H9 (cell line): Measurements from ENCODE around the gene PRKACB. TPM values are rescaled to one million over a fixed set of nuclear protein-coding genes. Genes with fewer than 3 reads are reported as not detected.

ENCODE experiments used
- DNase-seq: peaks from one replicate; pipeline ENCODE4 v3.0.0-alpha.2; 2017
- H2AFZ ChIP-seq: one replicate; pipeline ENCODE4 v1.6.1; 2013; ENCODE audit warnings: mild to moderate bottlenecking, low read length, control low read depth, moderate library complexity
- H2AK5ac ChIP-seq: 2 replicates; pipeline ENCODE4 v1.6.1; 2013; ENCODE audit warnings: low read length, control low read depth, mixed read lengths; ENCODE audit not compliant: insufficient read length
- H2BK120ac ChIP-seq: one replicate; pipeline ENCODE4 v1.6.1; 2013; ENCODE audit warnings: low read depth, mild to moderate bottlenecking, low read length, control low read depth, inconsistent platforms; ENCODE audit not compliant: poor library complexity, severe bottlenecking
- H2BK12ac ChIP-seq: 2 replicates; pipeline ENCODE4 v1.6.1; 2013; ENCODE audit warnings: low read length, control low read depth, mixed read lengths, low read depth; ENCODE audit not compliant: insufficient read length
- H2BK15ac ChIP-seq: 2 replicates; pipeline ENCODE4 v1.6.1; 2013; ENCODE audit warnings: low read depth, low read length, control low read depth
- H2BK20ac ChIP-seq: one replicate; pipeline ENCODE4 v1.6.1; 2013; ENCODE audit warnings: low read depth, mild to moderate bottlenecking, low read length, control low read depth, inconsistent platforms; ENCODE audit not compliant: poor library complexity, severe bottlenecking
- H2BK5ac ChIP-seq: 2 replicates; pipeline ENCODE4 v1.6.1; 2013; ENCODE audit warnings: low read length, control low read depth, mixed read lengths; ENCODE audit not compliant: insufficient read length
- H3K14ac ChIP-seq: 2 replicates; pipeline ENCODE4 v1.6.1; 2013; ENCODE audit warnings: low read length, control low read depth; ENCODE audit not compliant: insufficient read depth
- H3K18ac ChIP-seq: 2 replicates; pipeline ENCODE4 v1.6.1; 2013; ENCODE audit warnings: low read depth, mild to moderate bottlenecking, mixed read lengths, low read length, control low read depth; ENCODE audit not compliant: insufficient read length
- H3K23ac ChIP-seq: 2 replicates; pipeline ENCODE4 v1.6.1; 2013; ENCODE audit warnings: low read length, control low read depth, mixed read lengths, low read depth; ENCODE audit not compliant: insufficient read length
- H3K23me2 ChIP-seq: 2 replicates; pipeline ENCODE4 v1.6.1; 2013; ENCODE audit warnings: low read depth, mild to moderate bottlenecking, mixed read lengths, low read length, control low read depth; ENCODE audit not compliant: insufficient read length, poor library complexity, severe bottlenecking
- H3K27ac ChIP-seq: 2 replicates; pipeline ENCODE4 v1.5.1; 2013; ENCODE audit warnings: low read length, control low read depth, mixed read lengths, low read depth; ENCODE audit not compliant: insufficient read length
- H3K27me3 ChIP-seq: 2 replicates; pipeline ENCODE4 v1.6.1; 2013; ENCODE audit warnings: low read length, control low read depth, inconsistent platforms; ENCODE audit not compliant: insufficient read depth
- H3K4ac ChIP-seq: 2 replicates; pipeline ENCODE4 v1.6.1; 2013; ENCODE audit warnings: low read depth, mild to moderate bottlenecking, control low read depth, inconsistent platforms, low read length, moderate library complexity
- H3K4me1 ChIP-seq: 2 replicates; pipeline ENCODE4 v1.6.1; 2013; ENCODE audit warnings: low read length, control low read depth, inconsistent platforms; ENCODE audit not compliant: insufficient read depth
- H3K4me2 ChIP-seq: 2 replicates; pipeline ENCODE4 v1.6.1; 2013; ENCODE audit warnings: low read length, control low read depth, mixed read lengths; ENCODE audit not compliant: insufficient read length, insufficient read depth
- H3K56ac ChIP-seq: 2 replicates; pipeline ENCODE4 v1.6.1; 2013; ENCODE audit warnings: low read depth, mild to moderate bottlenecking, mixed read lengths, low read length, control low read depth; ENCODE audit not compliant: insufficient read length
- H3K79me1 ChIP-seq: 2 replicates; pipeline ENCODE4 v1.6.1; 2013; ENCODE audit warnings: low read depth, mild to moderate bottlenecking, moderate library complexity, low read length, control low read depth, inconsistent platforms; ENCODE audit not compliant: insufficient read depth, poor library complexity, severe bottlenecking
- H3K79me2 ChIP-seq: 2 replicates; pipeline ENCODE4 v1.6.1; 2013; ENCODE audit warnings: low read length, control low read depth, inconsistent platforms; ENCODE audit not compliant: insufficient read depth
- H3K9ac ChIP-seq: 2 replicates; pipeline ENCODE4 v1.6.1; 2013; ENCODE audit warnings: low read length, control low read depth, mixed read lengths; ENCODE audit not compliant: insufficient read length; ENCODE audit errors: extremely low read depth
- H3K9me3 ChIP-seq: one replicate; pipeline ENCODE4 v1.6.1; 2013; ENCODE audit warnings: low read depth, low read length, inconsistent platforms; ENCODE audit not compliant: control insufficient read depth
- H3T11ph ChIP-seq: one replicate; pipeline ENCODE4 v1.6.1; 2013; ENCODE audit warnings: mild to moderate bottlenecking, low read length, control low read depth, inconsistent platforms
- H4K20me1 ChIP-seq: one replicate; pipeline ENCODE4 v1.6.1; 2013; ENCODE audit not compliant: control insufficient read depth, insufficient read length, insufficient read depth
- H4K5ac ChIP-seq: 2 replicates; pipeline ENCODE4 v1.6.1; 2013; ENCODE audit warnings: low read depth, mild to moderate bottlenecking, mixed read lengths, low read length, control low read depth; ENCODE audit not compliant: insufficient read length
- H4K8ac ChIP-seq: replicated peaks from 2 replicates; pipeline ENCODE4 v1.6.1; 2013; ENCODE audit warnings: low read length, control low read depth, mixed read lengths, low read depth; ENCODE audit not compliant: insufficient read length
- H4K91ac ChIP-seq: 2 replicates; pipeline ENCODE4 v1.6.1; 2013; ENCODE audit warnings: low read depth, mild to moderate bottlenecking, moderate library complexity, mixed read lengths, low read length, control low read depth; ENCODE audit not compliant: insufficient read length
- H3K27ac Mint-ChIP-seq, 3 experiments: 2 replicates in 2 of 3; 3 replicates in 1 of 3; pipeline ENCODE4 v1.8.0; 2020 to 2021; ENCODE audit warnings: mixed read lengths in 3 of 3, mild to moderate bottlenecking in 1 of 3, moderate library complexity in 1 of 3
- H3K27me3 Mint-ChIP-seq: 2 replicates; pipeline ENCODE4 v1.8.0; 2021; ENCODE audit warnings: low read depth, mild to moderate bottlenecking, moderate library complexity, mixed read lengths
- H3K36me3 Mint-ChIP-seq, 3 experiments: 2 replicates in 2 of 3; 3 replicates in 1 of 3; pipeline ENCODE4 v1.8.0; 2020 to 2021; ENCODE audit warnings: low read depth in 3 of 3, mixed read lengths in 3 of 3; ENCODE audit not compliant: insufficient read depth in 1 of 3
- H3K4me1 Mint-ChIP-seq, 2 experiments: 2 replicates each; pipeline ENCODE4 v1.8.0; 2020; ENCODE audit warnings: mixed read lengths in 2 of 2
- H3K4me3 Mint-ChIP-seq, 2 experiments: 2 replicates in 1 of 2; 3 replicates in 1 of 2; pipeline ENCODE4 v1.8.0; 2020 to 2021; ENCODE audit warnings: mild to moderate bottlenecking in 2 of 2, mixed read lengths in 2 of 2, moderate library complexity in 1 of 2
- H3K9me3 Mint-ChIP-seq, 2 experiments: 2 replicates in 1 of 2; 3 replicates in 1 of 2; pipeline ENCODE4 v1.8.0; 2020; ENCODE audit warnings: mild to moderate bottlenecking in 2 of 2, mixed read lengths in 2 of 2, moderate library complexity in 1 of 2
- WGBS: extraction: QIAGEN DNeasy Blood & Tissue Kit; methylation state at CpG from one replicate; pipeline ENCODE4 v1.1.7; 2013; ENCODE audit warnings: missing lambda C conversion rate, low lambda C conversion rate, mixed read lengths; ENCODE audit not compliant: insufficient read length; ENCODE audit errors: extremely low coverage; 5-methylcytosine and 5-hydroxymethylcytosine counted together
- total RNA-seq: library from RNA; stranded (reverse); gene quantifications from 2 replicates; pipeline ENCODE4 v1.2.1, GENCODE V29; 2021
- TF ChIP-seq, protein P1 (sequence below): fragments of 200-600 bp; sonication (generic); conservative IDR thresholded peaks from 3 replicates; pipeline ENCODE4 v1.8.0; 2021; ENCODE audit warnings: antibody characterized with exemption, mild to moderate bottlenecking

Gene PRKACB
- total RNA-seq, 1 experiment from 2014 or later, result 20.7 TPM

DNA sequence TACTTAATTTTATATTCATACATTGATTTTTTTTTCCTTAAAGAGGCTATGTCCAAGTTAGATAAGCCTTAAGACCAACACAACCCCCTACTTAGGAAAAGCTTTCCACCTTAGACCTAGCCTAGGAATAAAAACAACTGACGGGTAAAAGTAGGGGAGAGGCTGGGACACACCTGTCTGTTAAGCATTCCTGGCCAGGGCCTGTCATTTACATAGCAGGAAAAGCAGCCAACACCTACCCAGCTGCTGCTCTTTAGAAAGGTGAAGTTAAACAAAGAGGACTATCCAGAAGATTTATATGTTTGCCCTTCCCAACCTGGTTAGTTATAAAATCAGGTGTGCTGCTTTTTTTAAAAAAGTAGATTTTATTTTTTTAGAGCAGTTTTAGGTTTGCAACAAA, 128.3 kb downstream of the PRKACB start:
- Histone ChIP-seq H3K23me2 (no peaks in the 10 kb centered on the region), H2AFZ (no peak overlapping the region), H3K18ac (no peak overlapping the region), H3K14ac (no peak overlapping the region), H3K4ac (no peak overlapping the region), H2BK120ac (no peak overlapping the region), H2BK15ac (no peak overlapping the region), H2AK5ac (no peak overlapping the region), H3K9ac (no peak overlapping the region), H4K20me1 (no peaks in the 10 kb centered on the region), H2BK12ac (no peak overlapping the region), H3T11ph (no peak overlapping the region), H2BK20ac (no peak overlapping the region), H3K23ac (no peak overlapping the region), H3K27ac (no peak overlapping the region), H3K9me3 (no peaks in the 10 kb centered on the region), H4K8ac (no peak overlapping the region), H3K79me1 (no peaks in the 10 kb centered on the region), H2BK5ac (no peak overlapping the region), H3K27me3 (no peaks in the 10 kb centered on the region), H4K91ac (no peak overlapping the region), H3K4me2 (no peak overlapping the region), H3K56ac (no peak overlapping the region), H3K4me1 (no peaks in the 10 kb centered on the region; the same call in 1 of the 2 replicates), H3K79me2 (no peaks in the 10 kb centered on the region), H4K5ac (no peak overlapping the region)
- Mint-ChIP-seq H3K27ac (no peak overlapping the region), H3K4me3 (no peak overlapping the region), H3K27me3 (peaks cover 17% of the 10 kb centered on the region), H3K4me1 (peaks cover 23% of the 10 kb centered on the region in 2 experiments), H3K36me3 (no peaks in the 10 kb centered on the region), H3K9me3 (no peaks in the 10 kb centered on the region; a peak in 1 of 5 replicates)
- TF ChIP-seq, protein P1, sequence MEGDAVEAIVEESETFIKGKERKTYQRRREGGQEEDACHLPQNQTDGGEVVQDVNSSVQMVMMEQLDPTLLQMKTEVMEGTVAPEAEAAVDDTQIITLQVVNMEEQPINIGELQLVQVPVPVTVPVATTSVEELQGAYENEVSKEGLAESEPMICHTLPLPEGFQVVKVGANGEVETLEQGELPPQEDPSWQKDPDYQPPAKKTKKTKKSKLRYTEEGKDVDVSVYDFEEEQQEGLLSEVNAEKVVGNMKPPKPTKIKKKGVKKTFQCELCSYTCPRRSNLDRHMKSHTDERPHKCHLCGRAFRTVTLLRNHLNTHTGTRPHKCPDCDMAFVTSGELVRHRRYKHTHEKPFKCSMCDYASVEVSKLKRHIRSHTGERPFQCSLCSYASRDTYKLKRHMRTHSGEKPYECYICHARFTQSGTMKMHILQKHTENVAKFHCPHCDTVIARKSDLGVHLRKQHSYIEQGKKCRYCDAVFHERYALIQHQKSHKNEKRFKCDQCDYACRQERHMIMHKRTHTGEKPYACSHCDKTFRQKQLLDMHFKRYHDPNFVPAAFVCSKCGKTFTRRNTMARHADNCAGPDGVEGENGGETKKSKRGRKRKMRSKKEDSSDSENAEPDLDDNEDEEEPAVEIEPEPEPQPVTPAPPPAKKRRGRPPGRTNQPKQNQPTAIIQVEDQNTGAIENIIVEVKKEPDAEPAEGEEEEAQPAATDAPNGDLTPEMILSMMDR, result no peak
- no CpG with 5 or more reads among the region's 1 CpG for WGBS
- peak; percentile 38 for DNase-seq
